GM12891 (cell line): Measurements from ENCODE around the gene PIK3CB.
"Not testable (repeated sequence)": the region's sequence is repeated elsewhere in the genome, so short reads cannot be mapped to it uniquely, and the experiment has no call there.

ENCODE experiments used
- DNase-seq: peaks from one replicate; pipeline ENCODE4 v3.0.0; 2011; ENCODE audit warnings: low spot score; ENCODE audit not compliant: insufficient read length
- FAIRE-seq: peaks from 2 replicates; lab custom pipeline; 2011; peaks lifted over from hg19 to GRCh38; lab: Jason Lieb, UNC
- PAX5 ChIP-seq: IDR thresholded peaks from 2 replicates; pipeline ENCODE4 v1.6.1; 2011; ENCODE audit warnings: low read length, moderate library complexity, mild to moderate bottlenecking; ENCODE audit not compliant: insufficient read depth, severe bottlenecking
- POLR2A ChIP-seq: IDR thresholded peaks from 2 replicates; pipeline ENCODE4 v1.6.1; 2011; ENCODE audit warnings: low read depth, low read length, control low read depth
- POLR2AphosphoS5 ChIP-seq: IDR thresholded peaks from 2 replicates; pipeline ENCODE4 v1.6.1; 2011; ENCODE audit warnings: low read depth, low read length, control low read depth
- POU2F2 ChIP-seq: IDR thresholded peaks from 2 replicates; pipeline ENCODE4 v1.6.1; 2011; ENCODE audit warnings: low read depth, mild to moderate bottlenecking, control low read depth, low read length, moderate library complexity
- SPI1 ChIP-seq: IDR thresholded peaks from 2 replicates; pipeline ENCODE4 v1.6.1; 2011; ENCODE audit warnings: low read depth, low read length, control low read depth
- TAF1 ChIP-seq: IDR thresholded peaks from 2 replicates; pipeline ENCODE4 v1.6.1; 2011; ENCODE audit warnings: low read depth, low read length, control low read depth

PIK3CB gene

DNA sequence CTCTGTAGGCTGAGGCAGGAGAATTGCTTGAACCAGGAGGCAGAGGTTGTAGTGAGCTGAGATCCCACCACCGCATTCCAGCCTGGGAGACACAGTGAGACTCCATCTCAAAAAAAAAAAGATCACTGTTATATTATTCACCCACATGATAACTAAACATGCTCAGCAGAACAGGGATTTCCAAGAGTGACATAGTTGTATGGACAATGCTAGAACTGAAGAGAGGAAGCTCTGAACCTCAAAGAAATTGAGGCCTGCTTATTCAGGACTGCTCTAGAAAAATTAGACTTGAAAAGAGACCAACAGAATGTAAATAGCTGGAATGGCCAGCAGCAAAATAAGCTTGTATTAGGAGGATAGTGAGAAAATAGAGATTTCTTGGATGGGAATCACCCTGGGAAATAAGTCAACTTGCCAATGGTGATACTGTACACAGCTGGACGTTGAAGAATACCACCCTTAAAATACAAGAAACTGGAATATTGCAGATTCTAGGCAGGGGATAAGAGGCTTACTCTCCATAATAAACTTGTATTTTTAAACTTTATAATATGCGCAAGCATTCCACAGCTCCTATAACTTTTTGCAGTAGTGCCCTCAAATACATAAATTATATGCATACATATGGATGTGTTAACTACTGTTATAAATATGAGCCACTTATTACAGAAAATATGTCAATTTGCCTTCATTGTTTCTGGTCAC, 28.2 kb downstream of the PIK3CB start:
- DNase-seq (no peak), FAIRE-seq (no peak)
- no peak for TF ChIP-seq POLR2A
- TF ChIP-seq POLR2AphosphoS5 = no peak
- no peak for TF ChIP-seq PAX5
- no peak for TF ChIP-seq SPI1
- no peak for TF ChIP-seq POU2F2
- no peak for TF ChIP-seq TAF1

DNA sequence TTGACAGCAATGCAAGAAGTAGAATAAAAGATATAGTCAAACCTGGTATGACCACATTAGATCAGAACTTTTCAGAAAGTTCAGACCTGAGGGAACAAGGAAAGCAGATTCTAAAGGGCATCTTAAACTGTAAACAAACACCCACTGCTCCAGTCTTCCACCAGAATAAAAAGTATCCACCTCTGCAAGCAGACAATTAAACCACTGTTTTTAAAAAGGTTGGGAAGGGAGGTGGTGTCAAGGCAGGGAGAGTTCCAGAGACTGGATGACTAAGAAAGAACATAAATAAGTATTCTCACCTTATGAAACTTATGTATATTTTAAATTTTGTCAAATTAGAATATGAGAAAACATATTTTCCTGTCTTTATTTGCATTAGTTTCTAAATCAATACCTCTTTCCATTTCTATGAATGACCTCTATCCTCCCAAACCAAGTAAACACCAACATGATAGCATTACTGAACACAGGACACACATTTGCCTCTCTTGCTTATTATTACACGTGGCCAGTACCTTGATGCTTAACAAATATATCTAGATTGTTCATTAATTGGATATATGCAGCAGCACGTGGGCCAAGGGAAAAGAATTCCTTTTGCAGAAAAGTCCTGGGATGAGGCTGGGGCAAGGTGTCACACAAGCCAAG, 31.6 kb downstream of the PIK3CB start:
- no peak for TF ChIP-seq POU2F2
- no peak for TF ChIP-seq POLR2A
- no peak for TF ChIP-seq PAX5
- TF ChIP-seq TAF1 = no peak
- no peak for TF ChIP-seq POLR2AphosphoS5
- no peak for TF ChIP-seq SPI1
- no peak for DNase-seq
- FAIRE-seq = peak; percentile 5

DNA sequence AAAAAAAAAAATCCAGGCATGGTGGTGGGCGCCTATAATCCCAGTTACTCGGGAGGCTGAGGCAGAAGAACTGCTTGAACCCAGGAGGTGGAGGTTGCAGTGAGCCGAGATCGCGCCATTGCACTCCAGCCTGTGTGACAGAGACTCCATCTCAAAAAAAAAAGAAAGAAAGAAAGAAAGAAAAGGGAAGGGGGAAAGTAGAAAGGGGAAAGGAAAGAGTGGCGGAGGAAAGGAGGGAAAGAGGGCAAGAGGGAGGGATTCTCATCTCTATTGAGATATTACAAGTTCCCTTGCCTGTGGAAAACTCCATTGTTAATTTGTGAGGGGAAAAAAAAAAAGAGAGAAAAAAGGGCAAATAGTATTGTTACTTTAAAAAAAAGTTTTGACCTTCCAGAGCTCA, 32.5 kb downstream of the PIK3CB start:
- not testable (repeated sequence) for DNase-seq, FAIRE-seq

DNA sequence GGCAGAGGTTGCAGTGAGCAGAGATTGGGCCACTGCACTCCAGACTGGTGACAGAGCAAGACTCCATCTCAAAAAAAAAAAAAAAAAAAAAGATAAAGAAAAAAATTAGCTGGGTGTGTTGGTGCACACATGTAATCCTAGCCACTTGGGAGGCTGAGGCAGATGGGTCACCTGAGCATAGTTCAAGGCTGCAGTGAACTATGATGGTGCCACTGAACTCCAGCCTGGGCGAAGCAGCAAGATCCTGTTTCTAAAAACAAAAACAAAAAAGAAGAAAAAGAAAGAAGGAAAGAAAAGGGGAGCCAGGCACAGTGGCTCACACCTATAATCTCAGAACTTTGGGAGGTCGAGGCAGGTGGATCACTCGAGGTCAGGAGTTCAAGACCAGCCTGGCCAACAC, 32.9 kb downstream of the PIK3CB start:
- DNase-seq = no peak
- FAIRE-seq = no peak
- no peak for TF ChIP-seq POLR2AphosphoS5
- TF ChIP-seq POLR2A = no peak

DNA sequence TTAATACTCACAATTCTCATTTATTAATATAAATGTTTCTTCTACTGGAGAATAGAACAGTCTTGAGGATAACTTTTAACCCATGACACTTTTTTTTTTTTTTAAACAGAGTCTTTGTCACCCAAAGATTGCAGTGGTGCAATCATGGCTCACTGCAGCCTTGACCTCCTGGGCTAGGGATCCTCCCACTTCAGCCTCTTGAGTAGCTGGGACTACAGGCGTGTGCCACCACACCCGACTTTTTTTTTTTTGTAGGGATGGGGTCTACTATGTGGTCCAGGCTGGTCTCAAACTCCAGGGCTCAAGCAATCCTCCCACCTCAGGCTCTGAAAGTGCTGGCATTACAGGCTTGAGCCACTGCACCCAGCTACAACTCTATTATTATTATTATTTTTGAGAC, 34.5 kb downstream of the PIK3CB start:
- FAIRE-seq (no peak), DNase-seq (no peak)
- TF ChIP-seq TAF1 = no peak
- TF ChIP-seq POU2F2 = no peak
- TF ChIP-seq PAX5 = no peak

DNA sequence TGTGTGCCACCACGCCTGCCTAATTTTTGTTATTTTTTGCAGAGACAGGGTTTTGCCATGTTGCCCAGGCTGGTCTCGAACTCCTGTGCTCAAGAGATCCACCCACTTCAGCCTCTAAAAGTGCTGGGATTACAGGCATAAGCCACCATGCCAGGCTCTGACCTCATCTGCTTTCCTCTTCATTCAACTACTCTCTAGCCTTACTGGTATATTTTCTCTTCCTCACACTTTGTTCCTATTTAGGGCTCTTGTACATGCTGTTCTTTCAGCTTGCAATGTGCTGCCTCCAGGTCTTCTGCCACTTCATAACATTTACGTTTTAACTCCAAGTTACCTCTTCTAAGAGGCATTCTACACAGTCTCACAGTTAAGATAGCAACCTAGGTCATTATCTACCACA, 34.9 kb downstream of the PIK3CB start:
- no peak for DNase-seq
- no peak for TF ChIP-seq POLR2AphosphoS5
- TF ChIP-seq SPI1 = no peak
- TF ChIP-seq POLR2A = no peak
- TF ChIP-seq POU2F2 = no peak
- no peak for TF ChIP-seq TAF1
- TF ChIP-seq PAX5 = no peak
- FAIRE-seq = no peak

DNA sequence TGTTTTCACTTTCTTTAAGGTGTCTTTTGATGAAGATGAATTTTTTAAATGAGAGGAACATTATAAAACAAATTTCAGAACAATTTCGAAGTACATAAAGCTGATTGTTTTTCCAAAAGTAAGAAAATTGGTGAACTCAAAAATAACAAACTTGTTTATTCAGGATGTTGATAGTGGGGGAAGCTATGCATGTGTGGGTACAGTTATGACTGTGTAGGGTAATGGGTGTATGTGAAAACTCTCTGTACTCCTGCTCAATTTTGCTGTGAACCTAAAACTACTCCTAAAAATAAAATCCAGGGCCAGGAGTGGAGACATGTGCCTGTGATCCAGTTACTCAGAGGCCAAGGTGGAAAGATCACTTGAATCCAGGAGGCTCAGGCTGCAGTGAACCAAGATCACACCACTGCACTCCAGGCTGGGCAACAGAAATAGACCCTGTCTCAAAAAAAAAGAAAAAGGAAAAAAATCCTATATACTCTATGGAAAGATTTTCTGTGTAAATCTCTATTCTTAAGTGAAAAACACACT, 37.2 kb downstream of the PIK3CB start:
- DNase-seq (no peak), FAIRE-seq (peak; percentile 5)
- TF ChIP-seq POLR2AphosphoS5 (no peak), POLR2A (no peak), SPI1 (no peak), PAX5 (no peak), TAF1 (no peak), POU2F2 (no peak)

DNA sequence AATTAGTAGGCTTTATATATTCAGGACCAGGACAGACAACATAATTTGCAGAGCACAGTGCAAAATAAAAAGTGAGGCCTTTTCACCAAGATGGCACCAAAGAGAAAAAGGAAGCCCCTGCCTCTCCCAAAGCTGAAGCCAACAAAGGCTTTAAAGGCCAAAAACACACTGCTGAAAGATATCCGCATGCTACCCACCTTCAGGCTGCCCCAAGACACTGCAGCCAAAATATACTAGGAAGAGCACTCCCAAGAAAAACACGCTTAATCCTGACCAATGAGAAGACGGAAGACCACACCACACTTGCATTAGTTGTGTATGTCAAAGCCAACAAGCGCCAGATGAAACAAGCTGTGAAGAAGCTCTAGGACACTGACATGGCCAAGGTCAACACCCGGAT, 38.0 kb downstream of the PIK3CB start:
- no peak for TF ChIP-seq PAX5
- TF ChIP-seq TAF1 = no peak
- no peak for TF ChIP-seq POLR2AphosphoS5
- no peak for TF ChIP-seq POU2F2
- TF ChIP-seq POLR2A = no peak
- TF ChIP-seq SPI1 = no peak
- FAIRE-seq (peak; percentile 38), DNase-seq (no peak)

DNA sequence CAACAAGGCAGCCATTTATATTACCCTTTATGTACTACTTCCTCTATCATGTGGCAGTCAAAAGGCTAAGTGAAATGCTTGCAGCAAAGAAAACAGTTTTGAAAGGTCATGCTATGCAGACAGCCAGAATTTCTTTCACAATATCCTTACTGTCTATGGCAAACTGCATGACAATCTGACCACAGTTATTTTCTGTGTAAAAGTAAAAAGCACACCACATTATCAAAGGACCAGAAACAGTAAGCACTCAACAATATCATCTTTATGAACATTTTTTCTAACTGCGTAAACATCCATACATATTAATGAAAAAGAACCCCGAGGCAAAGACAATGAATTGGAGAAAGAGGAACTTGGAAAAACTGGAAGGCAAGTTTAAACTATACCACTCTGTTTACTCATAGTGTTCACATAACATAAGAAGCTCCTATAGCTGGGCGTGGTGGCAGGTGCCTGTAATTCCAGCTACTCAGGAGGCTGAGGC, 47.9 kb downstream of the PIK3CB start:
- FAIRE-seq (no peak), DNase-seq (no peak)
- TF ChIP-seq POLR2AphosphoS5 (no peak), POU2F2 (no peak), PAX5 (no peak)

DNA sequence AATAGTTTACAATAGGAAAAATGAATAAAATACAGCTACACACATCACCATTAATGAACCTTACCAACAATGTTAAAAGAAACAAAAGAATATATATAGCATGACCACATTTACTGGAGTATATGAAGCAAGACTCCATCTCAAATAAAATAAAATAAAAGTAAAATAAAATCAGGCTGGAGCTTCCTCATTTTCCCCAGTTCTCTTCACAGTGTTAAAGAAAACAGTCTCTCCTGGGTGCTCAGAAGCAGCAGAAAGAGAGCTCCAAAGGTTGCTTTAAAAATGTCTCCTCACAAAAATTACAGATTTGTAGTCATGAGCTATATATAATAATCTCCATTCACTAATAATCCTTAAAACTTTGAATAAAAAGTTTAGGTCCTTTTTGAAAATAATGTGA, 48.8 kb downstream of the PIK3CB start:
- no peak for FAIRE-seq
- TF ChIP-seq POU2F2 (no peak), TAF1 (no peak), POLR2AphosphoS5 (no peak), PAX5 (no peak), POLR2A (no peak), SPI1 (no peak)
- no peak for DNase-seq

DNA sequence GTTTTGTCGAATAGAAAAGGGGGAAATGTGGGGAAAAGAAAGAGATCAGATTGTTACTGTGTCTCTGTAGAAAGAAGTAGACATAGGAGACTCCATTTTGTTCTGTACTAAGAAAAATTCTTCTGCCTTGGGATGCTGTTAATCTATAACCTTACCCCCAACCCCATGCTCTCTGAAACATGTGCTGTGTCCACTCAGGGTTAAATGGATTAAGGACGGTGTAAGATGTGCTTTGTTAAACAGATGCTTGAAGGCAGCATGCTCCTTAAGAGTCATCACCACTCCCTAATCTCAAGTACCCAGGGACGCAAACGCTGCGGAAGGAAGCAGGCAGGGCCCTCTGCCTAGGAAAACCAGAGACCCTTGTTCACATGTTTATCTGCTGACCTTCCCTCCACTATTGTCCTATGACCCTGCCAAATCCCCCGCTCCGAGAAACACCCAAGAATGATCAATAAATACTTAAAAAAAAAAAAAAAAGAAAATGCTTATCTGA, 49.3 kb downstream of the PIK3CB start:
- not testable (repeated sequence) for DNase-seq, FAIRE-seq
